HG03460 (cell line): ENCODE measurements around the gene CYBA.
"Not testable (repeated sequence)": the region's sequence is repeated elsewhere in the genome, so short reads cannot be mapped to it uniquely, and the experiment has no call there.

ENCODE experiments used
- ATAC-seq: cut with Tn5 transposase; IDR thresholded peaks from one replicate; pipeline ENCODE4 v1.9.1; 2021; ENCODE audit not compliant: unreplicated experiment

CYBA gene

GRCh38 chr16:88686439-88687253 is 35.8 kb upstream of the CYBA start, which contains the start of gene SNAI3:
SNAI3 (minus strand) TSS chr16:88686507; CDS start chr16:88686406, 101 bp downstream.
- peak; percentile 70 for ATAC-seq

- ATAC-seq = no peak
Measured at GRCh38 chr16:88686062-88686438, 35.2 kb upstream of the CYBA start.

GRCh38 chr16:88685156-88686061 is 34.6 kb upstream of the CYBA start:
- no peak for ATAC-seq

GRCh38 chr16:88684569-88685155 is 33.8 kb upstream of the CYBA start:
- ATAC-seq = no peak

- peak; percentile 66 for ATAC-seq
Measured at GRCh38 chr16:88681709-88682451, 31.0 kb upstream of the CYBA start.

GRCh38 chr16:88681084-88681680 is 30.3 kb upstream of the CYBA start:
- no peak for ATAC-seq

- no peak for ATAC-seq
Measured at GRCh38 chr16:88680554-88681083, 29.8 kb upstream of the CYBA start.

GRCh38 chr16:88678224-88678979 is 27.5 kb upstream of the CYBA start:
- no peak for ATAC-seq

GRCh38 chr16:88677721-88678120 is 26.9 kb upstream of the CYBA start:
- no peak for ATAC-seq

- ATAC-seq = no peak
Measured at GRCh38 chr16:88676502-88677242, 25.8 kb upstream of the CYBA start.

- ATAC-seq = no peak
Measured at GRCh38 chr16:88673716-88674379, 23.0 kb upstream of the CYBA start.

GRCh38 chr16:88672776-88673175 is 21.9 kb upstream of the CYBA start:
- ATAC-seq = no peak

- no peak for ATAC-seq
Measured at GRCh38 chr16:88671806-88672205, 21.0 kb upstream of the CYBA start.

- ATAC-seq = no peak
Measured at GRCh38 chr16:88669980-88670379, 19.1 kb upstream of the CYBA start.

- ATAC-seq = not testable (repeated sequence)
Measured at GRCh38 chr16:88669493-88669892, 18.6 kb upstream of the CYBA start.

- ATAC-seq = no peak
Measured at GRCh38 chr16:88667461-88667860, 16.6 kb upstream of the CYBA start.

- no peak for ATAC-seq
Measured at GRCh38 chr16:88665570-88665969, 14.7 kb upstream of the CYBA start.

- ATAC-seq = no peak
Measured at GRCh38 chr16:88665148-88665547, 14.3 kb upstream of the CYBA start.
